Stimulated activated effector memory CD8-positive, alpha-beta T cell treated with anti-CD3 and anti-CD28 coated beads, Interleukin-12 subunit alpha, Interleukin-12 subunit beta, amount 100 ng/mL, for 72 hours (primary cell): ENCODE results near the gene MOG.
A peak's percentile ranks its signal among the peaks of the same experiment; 100 is the strongest.

Experiments
- ATAC-seq: fragments of 150-1000 bp; cut with Tn5 transposase; 2 replicates; pipeline ENCODE4 v1.10.0; 2021
- DNase-seq, 2 donors: peaks; one replicate each; pipeline ENCODE4 v3.0.0; 2021 to 2022; ENCODE audit warnings: low spot score in 2 of 2
- H3K27ac Mint-ChIP-seq: one replicate; pipeline ENCODE4 v1.8.0; 2022; ENCODE audit warnings: mild to moderate bottlenecking, mixed read lengths
- H3K36me3 Mint-ChIP-seq: one replicate; pipeline ENCODE4 v1.8.0; 2022; ENCODE audit warnings: mild to moderate bottlenecking, mixed read lengths
- H3K4me1 Mint-ChIP-seq: one replicate; pipeline ENCODE4 v1.8.0; 2022; ENCODE audit warnings: mixed read lengths
- H3K4me3 Mint-ChIP-seq: one replicate; pipeline ENCODE4 v1.8.0; 2022; ENCODE audit warnings: mild to moderate bottlenecking, mixed read lengths
- H3K9me3 Mint-ChIP-seq: one replicate; pipeline ENCODE4 v1.8.0; 2022; ENCODE audit warnings: mixed read lengths

The MOG gene

GRCh38 chr6:29680904-29681303 is 24.0 kb downstream of the MOG start, which contains the start of gene ZFP57:
ZFP57 (minus strand) TSS chr6:29681152; CDS start chr6:29677003, 4,149 bp downstream.
- no peak within 1 kb of the TSS for H3K27ac Mint-ChIP-seq
- ATAC-seq = peak; percentile 48
- H3K9me3 Mint-ChIP-seq = no peaks in the 10 kb centered on the region

GRCh38 chr6:29681811-29682210 is 24.9 kb downstream of the MOG start:
- Mint-ChIP-seq H3K36me3 (no peaks in the 10 kb centered on the region), H3K9me3 (no peaks in the 10 kb centered on the region), H3K4me1 (peaks cover 6% of the 10 kb centered on the region), H3K27ac (no peak overlapping the region), H3K4me3 (no peak overlapping the region)
- ATAC-seq (no peak), DNase-seq (no peak)

More at GRCh38 chr6:29680904-29681303, 24.0 kb downstream of the MOG start, which contains the start of gene ZFP57:
- H3K4me3 Mint-ChIP-seq = peak within 1 kb of the TSS; percentile 60
- H3K4me1 Mint-ChIP-seq = peaks cover 9% of the 10 kb centered on the region
- no peak for DNase-seq
- no peaks in the 10 kb centered on the region for H3K36me3 Mint-ChIP-seq

GRCh38 chr6:29685718-29686326 is 28.9 kb downstream of the MOG start:
- no peaks in the 10 kb centered on the region for H3K36me3 Mint-ChIP-seq
- no peak overlapping the region for H3K27ac Mint-ChIP-seq
- no peak for ATAC-seq
- H3K4me3 Mint-ChIP-seq = no peak overlapping the region
- no peak for DNase-seq
- no peaks in the 10 kb centered on the region for H3K4me1 Mint-ChIP-seq
- H3K9me3 Mint-ChIP-seq = no peaks in the 10 kb centered on the region

GRCh38 chr6:29694637-29695036 is 37.7 kb downstream of the MOG start:
- peaks cover 4% of the 10 kb centered on the region for H3K9me3 Mint-ChIP-seq
- H3K36me3 Mint-ChIP-seq = no peaks in the 10 kb centered on the region
- no peak for ATAC-seq
- no peak for DNase-seq
- H3K27ac Mint-ChIP-seq = no peak overlapping the region
- no peaks in the 10 kb centered on the region for H3K4me1 Mint-ChIP-seq
- H3K4me3 Mint-ChIP-seq = no peak overlapping the region

GRCh38 chr6:29696147-29697125 is 39.5 kb downstream of the MOG start:
- DNase-seq (no peak), ATAC-seq (no peak)
- H3K27ac Mint-ChIP-seq = no peak overlapping the region
- no peak overlapping the region for H3K4me3 Mint-ChIP-seq
- peaks cover 4% of the 10 kb centered on the region for H3K9me3 Mint-ChIP-seq
- no peaks in the 10 kb centered on the region for H3K36me3 Mint-ChIP-seq
- H3K4me1 Mint-ChIP-seq = no peaks in the 10 kb centered on the region

GRCh38 chr6:29702519-29703103 is 45.7 kb downstream of the MOG start:
- DNase-seq = peak; percentile 78 to 87
- no peaks in the 10 kb centered on the region for H3K36me3 Mint-ChIP-seq
- peak; percentile 92 for ATAC-seq
- H3K27ac Mint-ChIP-seq = no peak overlapping the region
- peaks cover 12% of the 10 kb centered on the region for H3K4me1 Mint-ChIP-seq
- H3K9me3 Mint-ChIP-seq = no peaks in the 10 kb centered on the region
- no peak overlapping the region for H3K4me3 Mint-ChIP-seq

GRCh38 chr6:29705389-29706231 is 48.7 kb downstream of the MOG start:
- peak overlapping the region; percentile 14 for H3K27ac Mint-ChIP-seq
- H3K4me1 Mint-ChIP-seq = peaks cover 42% of the 10 kb centered on the region

GRCh38 chr6:29708432-29709179 is 51.7 kb downstream of the MOG start:
- Mint-ChIP-seq H3K36me3 (no peaks in the 10 kb centered on the region), H3K27ac (peak overlapping the region; percentile 86), H3K9me3 (no peaks in the 10 kb centered on the region), H3K4me3 (peak overlapping the region; percentile 66), H3K4me1 (peaks cover 57% of the 10 kb centered on the region)
- ATAC-seq = peak; percentile 84
- peak in 1 of 2 donors; percentile 70 for DNase-seq

More at GRCh38 chr6:29705389-29706231, 48.7 kb downstream of the MOG start:
- Mint-ChIP-seq H3K36me3 (no peaks in the 10 kb centered on the region), H3K4me3 (no peak overlapping the region), H3K9me3 (no peaks in the 10 kb centered on the region)
- DNase-seq (peak in 1 of 2 donors; percentile 45), ATAC-seq (no peak)

- no peaks in the 10 kb centered on the region for H3K9me3 Mint-ChIP-seq
- peak overlapping the region; percentile 66 for H3K4me3 Mint-ChIP-seq
- ATAC-seq = peak; percentile 39
- peak overlapping the region; percentile 86 for H3K27ac Mint-ChIP-seq
- H3K36me3 Mint-ChIP-seq = no peaks in the 10 kb centered on the region
- no peak for DNase-seq
- H3K4me1 Mint-ChIP-seq = peaks cover 57% of the 10 kb centered on the region
Observed at GRCh38 chr6:29709188-29709587, 52.3 kb downstream of the MOG start.

GRCh38 chr6:29710281-29710941 is 53.5 kb downstream of the MOG start:
- no peak overlapping the region for H3K4me3 Mint-ChIP-seq
- no peaks in the 10 kb centered on the region for H3K9me3 Mint-ChIP-seq
- no peak for ATAC-seq
- no peaks in the 10 kb centered on the region for H3K36me3 Mint-ChIP-seq
- peak overlapping the region; percentile 48 for H3K27ac Mint-ChIP-seq
- DNase-seq = peak in 1 of 2 donors; percentile 49
- H3K4me1 Mint-ChIP-seq = peaks cover 57% of the 10 kb centered on the region

- H3K9me3 Mint-ChIP-seq = no peaks in the 10 kb centered on the region
- H3K4me1 Mint-ChIP-seq = peaks cover 38% of the 10 kb centered on the region
- DNase-seq = peak in 1 of 2 donors; percentile 47
- no peak overlapping the region for H3K27ac Mint-ChIP-seq
- H3K36me3 Mint-ChIP-seq = peaks cover 40% of the 10 kb centered on the region
- ATAC-seq = no peak
- H3K4me3 Mint-ChIP-seq = peak overlapping the region; percentile 90
Observed at GRCh38 chr6:29720863-29721262, 64.0 kb downstream of the MOG start.
